Measurements from ENCODE around the gene NEUROG1.
A peak's percentile ranks its signal among the peaks of the same experiment; 100 is the strongest.

Gene NEUROG1

GRCh38 chr5:135535820-135536801 lies at the start of gene NEUROG1:
NEUROG1 (minus strand) TSS chr5:135535964; CDS start chr5:135535690, 274 bp downstream.
- no peak for DNase-seq (ENCODE audit: low read depth)

- DNase-seq (ENCODE audit: low read depth) = no peak
Measured at GRCh38 chr5:135584918-135585317, 49.2 kb upstream of the NEUROG1 start.

- DNase-seq (ENCODE audit: low read depth) = no peak
Measured at GRCh38 chr5:135584276-135584675, 48.5 kb upstream of the NEUROG1 start.

- DNase-seq (ENCODE audit: low read depth) = no peak
Measured at GRCh38 chr5:135582099-135582781, 46.5 kb upstream of the NEUROG1 start.

GRCh38 chr5:135578685-135579341 lies 43.0 kb upstream of the NEUROG1 start, which contains the start of gene CXCL14:
CXCL14 (minus strand) TSS chr5:135578991; CDS start chr5:135578778, 213 bp downstream.
- DNase-seq (ENCODE audit: low read depth) = peak; percentile 18

GRCh38 chr5:135578305-135578684 lies 42.5 kb upstream of the NEUROG1 start:
- DNase-seq (ENCODE audit: low read depth) = no peak

GRCh38 chr5:135577421-135577820 lies 41.7 kb upstream of the NEUROG1 start:
- no peak for DNase-seq (ENCODE audit: low read depth)

GRCh38 chr5:135576075-135576599 lies 40.4 kb upstream of the NEUROG1 start:
- no peak for DNase-seq (ENCODE audit: low read depth)

GRCh38 chr5:135574493-135574892 lies 38.7 kb upstream of the NEUROG1 start:
- DNase-seq (ENCODE audit: low read depth) = no peak

GRCh38 chr5:135571902-135572301 lies 36.1 kb upstream of the NEUROG1 start:
- no peak for DNase-seq (ENCODE audit: low read depth)

- DNase-seq (ENCODE audit: low read depth) = no peak
Measured at GRCh38 chr5:135571066-135571609, 35.4 kb upstream of the NEUROG1 start.

- no peak for DNase-seq (ENCODE audit: low read depth)
Measured at GRCh38 chr5:135570453-135570764, 34.6 kb upstream of the NEUROG1 start.

- DNase-seq (ENCODE audit: low read depth) = no peak
Measured at GRCh38 chr5:135569755-135570452, 34.1 kb upstream of the NEUROG1 start.

- no peak for DNase-seq (ENCODE audit: low read depth)
Measured at GRCh38 chr5:135568923-135569360, 33.2 kb upstream of the NEUROG1 start.

GRCh38 chr5:135568246-135568645 lies 32.5 kb upstream of the NEUROG1 start:
- no peak for DNase-seq (ENCODE audit: low read depth)

- DNase-seq (ENCODE audit: low read depth) = no peak
Measured at GRCh38 chr5:135567661-135568060, 31.9 kb upstream of the NEUROG1 start.

GRCh38 chr5:135566422-135567400 lies 30.9 kb upstream of the NEUROG1 start:
- DNase-seq (ENCODE audit: low read depth) = no peak

- no peak for DNase-seq (ENCODE audit: low read depth)
Measured at GRCh38 chr5:135565725-135566421, 30.1 kb upstream of the NEUROG1 start.

GRCh38 chr5:135565266-135565665 lies 29.5 kb upstream of the NEUROG1 start:
- no peak for DNase-seq (ENCODE audit: low read depth)

Measured in non-pigmented ciliary epithelial cell (primary cell).